HG03565 (cell line): ENCODE measurements around the gene FAM210A.
A peak's percentile ranks its signal among the peaks of the same experiment; 100 is the strongest.

Experiments
- ATAC-seq: cut with Tn5 transposase; IDR thresholded peaks from one replicate; pipeline ENCODE4 v1.9.1; 2021; ENCODE audit warnings: mild to moderate bottlenecking, moderate library complexity; ENCODE audit not compliant: unreplicated experiment

The FAM210A gene

GRCh38 chr18:13646633-13647032 is 79.7 kb downstream of the FAM210A start:
- ATAC-seq: no peak

GRCh38 chr18:13645093-13645492 is 81.3 kb downstream of the FAM210A start:
- no peak for ATAC-seq

GRCh38 chr18:13643261-13643751 is 83.1 kb downstream of the FAM210A start:
- no peak for ATAC-seq

GRCh38 chr18:13642440-13642827 is 83.9 kb downstream of the FAM210A start:
- ATAC-seq: no peak

GRCh38 chr18:13641551-13642439 is 84.6 kb downstream of the FAM210A start:
- no peak for ATAC-seq

GRCh38 chr18:13640266-13640860 is 86.0 kb downstream of the FAM210A start:
- no peak for ATAC-seq

- ATAC-seq: no peak
Measured at GRCh38 chr18:13638719-13639595, 87.4 kb downstream of the FAM210A start.

- ATAC-seq: no peak
Measured at GRCh38 chr18:13635046-13635445, 91.3 kb downstream of the FAM210A start.

GRCh38 chr18:13633700-13634099 is 92.7 kb downstream of the FAM210A start:
- ATAC-seq: no peak

- no peak for ATAC-seq
Measured at GRCh38 chr18:13630716-13631268, 95.6 kb downstream of the FAM210A start.

- ATAC-seq: peak; percentile 87
Measured at GRCh38 chr18:13629841-13630715, 96.3 kb downstream of the FAM210A start.

- no peak for ATAC-seq
Measured at GRCh38 chr18:13628211-13628610, 98.1 kb downstream of the FAM210A start.

GRCh38 chr18:13627639-13628038 is 98.7 kb downstream of the FAM210A start:
- no peak for ATAC-seq

- ATAC-seq: no peak
Measured at GRCh38 chr18:13626544-13626908, 99.8 kb downstream of the FAM210A start.

GRCh38 chr18:13625843-13626543 is 100.4 kb downstream of the FAM210A start:
- ATAC-seq: no peak

GRCh38 chr18:13625355-13625754 is 101.0 kb downstream of the FAM210A start:
- no peak for ATAC-seq

GRCh38 chr18:13624563-13625237 is 101.7 kb downstream of the FAM210A start:
- no peak for ATAC-seq

GRCh38 chr18:13623871-13624270 is 102.5 kb downstream of the FAM210A start:
- no peak for ATAC-seq

GRCh38 chr18:13623348-13623747 is 103.0 kb downstream of the FAM210A start:
- ATAC-seq: no peak
